Measurements from ENCODE around the gene CROCC. TPM values are rescaled to one million over a fixed set of nuclear protein-coding genes. Genes with fewer than 3 reads are reported as not detected.

Gene CROCC
- total and polyA plus RNA-seq, 4 donors, result 2.9 to 8.3 (median 5.1) TPM

DNA sequence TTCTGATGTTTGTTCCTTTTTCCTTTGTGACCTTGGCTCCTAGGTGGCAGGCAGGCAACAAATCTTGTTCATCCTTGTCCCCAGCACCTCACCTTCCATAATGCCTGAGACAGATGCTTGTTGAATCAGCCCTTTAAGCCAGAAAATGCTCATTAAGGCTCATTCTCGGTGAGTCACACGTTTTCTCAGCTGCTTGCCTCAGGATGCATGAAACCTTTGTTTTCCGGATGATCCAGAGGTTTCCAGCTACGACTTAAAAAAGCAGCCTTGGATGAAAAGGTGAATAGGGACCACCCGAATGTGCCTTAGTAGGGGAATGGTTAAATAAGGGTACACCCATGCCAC lies 94.6 kb downstream of the CROCC start:
- Histone ChIP-seq H3K27ac (ENCODE audit: low read depth in 1 of 2, low read length in 2 of 2) (no peak overlapping the region), H3K36me3 (ENCODE audit: control insufficient read depth in 4 of 4, insufficient read depth in 3 of 4, low read depth in 1 of 4, low read length in 3 of 4) (peaks cover 12 to 36% (median 27%) of the 10 kb centered on the region in 4 donors), H3K27me3 (ENCODE audit: control insufficient read depth in 4 of 4, insufficient read depth in 4 of 4, low read length in 3 of 4) (no peaks in the 10 kb centered on the region), H3K4me1 (ENCODE audit: control insufficient read depth in 4 of 4, insufficient read depth in 4 of 4, low read length in 3 of 4) (peaks cover under 1 to 9% (median 6%) of the 10 kb centered on the region in 4 donors), H3K9me3 (ENCODE audit: control insufficient read depth in 4 of 4, low read length in 3 of 4) (no peaks in the 10 kb centered on the region), H3K9ac (ENCODE audit: low read depth in 1 of 2, low read length in 2 of 2) (no peak overlapping the region), H3K4me3 (ENCODE audit: low read depth in 1 of 3, low read length in 3 of 3) (no peak overlapping the region)
- 88% methylated on average over 5 of the region's 5 CpGs for WGBS
- no peak for DNase-seq (ENCODE audit: low spot score)
- TF ChIP-seq, protein P1, sequence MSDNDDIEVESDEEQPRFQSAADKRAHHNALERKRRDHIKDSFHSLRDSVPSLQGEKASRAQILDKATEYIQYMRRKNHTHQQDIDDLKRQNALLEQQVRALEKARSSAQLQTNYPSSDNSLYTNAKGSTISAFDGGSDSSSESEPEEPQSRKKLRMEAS (IDR thresholded peaks at IDR 0.05), result no peak
- TF ChIP-seq HNF4A (conservative IDR thresholded peaks at IDR 0.05), result no peak
- TF ChIP-seq NR2F2 (IDR thresholded peaks at IDR 0.05), result no peak
- TF ChIP-seq, protein P2, sequence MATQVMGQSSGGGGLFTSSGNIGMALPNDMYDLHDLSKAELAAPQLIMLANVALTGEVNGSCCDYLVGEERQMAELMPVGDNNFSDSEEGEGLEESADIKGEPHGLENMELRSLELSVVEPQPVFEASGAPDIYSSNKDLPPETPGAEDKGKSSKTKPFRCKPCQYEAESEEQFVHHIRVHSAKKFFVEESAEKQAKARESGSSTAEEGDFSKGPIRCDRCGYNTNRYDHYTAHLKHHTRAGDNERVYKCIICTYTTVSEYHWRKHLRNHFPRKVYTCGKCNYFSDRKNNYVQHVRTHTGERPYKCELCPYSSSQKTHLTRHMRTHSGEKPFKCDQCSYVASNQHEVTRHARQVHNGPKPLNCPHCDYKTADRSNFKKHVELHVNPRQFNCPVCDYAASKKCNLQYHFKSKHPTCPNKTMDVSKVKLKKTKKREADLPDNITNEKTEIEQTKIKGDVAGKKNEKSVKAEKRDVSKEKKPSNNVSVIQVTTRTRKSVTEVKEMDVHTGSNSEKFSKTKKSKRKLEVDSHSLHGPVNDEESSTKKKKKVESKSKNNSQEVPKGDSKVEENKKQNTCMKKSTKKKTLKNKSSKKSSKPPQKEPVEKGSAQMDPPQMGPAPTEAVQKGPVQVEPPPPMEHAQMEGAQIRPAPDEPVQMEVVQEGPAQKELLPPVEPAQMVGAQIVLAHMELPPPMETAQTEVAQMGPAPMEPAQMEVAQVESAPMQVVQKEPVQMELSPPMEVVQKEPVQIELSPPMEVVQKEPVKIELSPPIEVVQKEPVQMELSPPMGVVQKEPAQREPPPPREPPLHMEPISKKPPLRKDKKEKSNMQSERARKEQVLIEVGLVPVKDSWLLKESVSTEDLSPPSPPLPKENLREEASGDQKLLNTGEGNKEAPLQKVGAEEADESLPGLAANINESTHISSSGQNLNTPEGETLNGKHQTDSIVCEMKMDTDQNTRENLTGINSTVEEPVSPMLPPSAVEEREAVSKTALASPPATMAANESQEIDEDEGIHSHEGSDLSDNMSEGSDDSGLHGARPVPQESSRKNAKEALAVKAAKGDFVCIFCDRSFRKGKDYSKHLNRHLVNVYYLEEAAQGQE (IDR thresholded peaks at IDR 0.05), result no peak
- TF ChIP-seq, protein P3, sequence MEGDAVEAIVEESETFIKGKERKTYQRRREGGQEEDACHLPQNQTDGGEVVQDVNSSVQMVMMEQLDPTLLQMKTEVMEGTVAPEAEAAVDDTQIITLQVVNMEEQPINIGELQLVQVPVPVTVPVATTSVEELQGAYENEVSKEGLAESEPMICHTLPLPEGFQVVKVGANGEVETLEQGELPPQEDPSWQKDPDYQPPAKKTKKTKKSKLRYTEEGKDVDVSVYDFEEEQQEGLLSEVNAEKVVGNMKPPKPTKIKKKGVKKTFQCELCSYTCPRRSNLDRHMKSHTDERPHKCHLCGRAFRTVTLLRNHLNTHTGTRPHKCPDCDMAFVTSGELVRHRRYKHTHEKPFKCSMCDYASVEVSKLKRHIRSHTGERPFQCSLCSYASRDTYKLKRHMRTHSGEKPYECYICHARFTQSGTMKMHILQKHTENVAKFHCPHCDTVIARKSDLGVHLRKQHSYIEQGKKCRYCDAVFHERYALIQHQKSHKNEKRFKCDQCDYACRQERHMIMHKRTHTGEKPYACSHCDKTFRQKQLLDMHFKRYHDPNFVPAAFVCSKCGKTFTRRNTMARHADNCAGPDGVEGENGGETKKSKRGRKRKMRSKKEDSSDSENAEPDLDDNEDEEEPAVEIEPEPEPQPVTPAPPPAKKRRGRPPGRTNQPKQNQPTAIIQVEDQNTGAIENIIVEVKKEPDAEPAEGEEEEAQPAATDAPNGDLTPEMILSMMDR (IDR thresholded peaks at IDR 0.05; ENCODE audit: low read depth, low read length, missing input control), result no peak
- TF ChIP-seq GABPA (IDR thresholded peaks at IDR 0.05 in 1 of 2, conservative IDR thresholded peaks at IDR 0.05 in 1 of 2), result no peak
- TF ChIP-seq, protein P4, sequence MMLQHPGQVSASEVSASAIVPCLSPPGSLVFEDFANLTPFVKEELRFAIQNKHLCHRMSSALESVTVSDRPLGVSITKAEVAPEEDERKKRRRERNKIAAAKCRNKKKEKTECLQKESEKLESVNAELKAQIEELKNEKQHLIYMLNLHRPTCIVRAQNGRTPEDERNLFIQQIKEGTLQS (IDR thresholded peaks at IDR 0.05), result no peak
- TF ChIP-seq FOXA2 (IDR thresholded peaks at IDR 0.05), result no peak
- TF ChIP-seq EGR1 (IDR thresholded peaks at IDR 0.05; ENCODE audit: low read depth in 2 of 2), result no peak
- TF ChIP-seq JUND (IDR thresholded peaks at IDR 0.05), result no peak
- TF ChIP-seq RXRA (IDR thresholded peaks at IDR 0.05), result no peak
- no peak for TF ChIP-seq YY1 (IDR thresholded peaks at IDR 0.05)
- TF ChIP-seq, protein P5, sequence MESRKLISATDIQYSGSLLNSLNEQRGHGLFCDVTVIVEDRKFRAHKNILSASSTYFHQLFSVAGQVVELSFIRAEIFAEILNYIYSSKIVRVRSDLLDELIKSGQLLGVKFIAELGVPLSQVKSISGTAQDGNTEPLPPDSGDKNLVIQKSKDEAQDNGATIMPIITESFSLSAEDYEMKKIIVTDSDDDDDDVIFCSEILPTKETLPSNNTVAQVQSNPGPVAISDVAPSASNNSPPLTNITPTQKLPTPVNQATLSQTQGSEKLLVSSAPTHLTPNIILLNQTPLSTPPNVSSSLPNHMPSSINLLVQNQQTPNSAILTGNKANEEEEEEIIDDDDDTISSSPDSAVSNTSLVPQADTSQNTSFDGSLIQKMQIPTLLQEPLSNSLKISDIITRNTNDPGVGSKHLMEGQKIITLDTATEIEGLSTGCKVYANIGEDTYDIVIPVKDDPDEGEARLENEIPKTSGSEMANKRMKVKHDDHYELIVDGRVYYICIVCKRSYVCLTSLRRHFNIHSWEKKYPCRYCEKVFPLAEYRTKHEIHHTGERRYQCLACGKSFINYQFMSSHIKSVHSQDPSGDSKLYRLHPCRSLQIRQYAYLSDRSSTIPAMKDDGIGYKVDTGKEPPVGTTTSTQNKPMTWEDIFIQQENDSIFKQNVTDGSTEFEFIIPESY (IDR thresholded peaks at IDR 0.05), result no peak

DNA sequence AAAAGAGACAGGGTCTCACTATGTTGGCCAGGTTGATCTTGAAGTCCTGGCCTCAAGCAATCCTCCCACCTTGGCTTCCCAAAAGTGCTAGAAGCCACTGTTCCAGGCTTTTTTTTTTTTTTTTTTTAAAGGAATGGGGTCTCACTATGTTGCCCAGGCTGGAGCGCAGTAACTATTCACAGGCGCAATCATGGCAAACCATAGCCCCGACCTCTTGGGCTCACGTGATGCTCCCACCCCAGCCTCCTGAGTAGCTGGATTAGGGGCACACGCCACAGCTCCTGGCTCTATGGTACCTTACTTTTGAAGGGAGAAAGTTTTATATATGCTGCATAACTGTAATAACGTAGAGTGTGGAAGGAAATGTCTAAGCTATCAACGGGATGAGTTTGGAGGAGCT lies 95.7 kb downstream of the CROCC start:
- Histone ChIP-seq H3K4me1 (ENCODE audit: control insufficient read depth in 4 of 4, insufficient read depth in 4 of 4, low read length in 3 of 4) (peaks cover 0 to under 1% (median 0%) of the 10 kb centered on the region in 4 donors), H3K4me3 (ENCODE audit: low read depth in 1 of 3, low read length in 3 of 3) (no peak overlapping the region), H3K36me3 (ENCODE audit: control insufficient read depth in 4 of 4, insufficient read depth in 3 of 4, low read depth in 1 of 4, low read length in 3 of 4) (peaks cover 18 to 47% (median 37%) of the 10 kb centered on the region in 4 donors), H3K27me3 (ENCODE audit: control insufficient read depth in 4 of 4, insufficient read depth in 4 of 4, low read length in 3 of 4) (no peaks in the 10 kb centered on the region), H3K9me3 (ENCODE audit: control insufficient read depth in 4 of 4, low read length in 3 of 4) (no peaks in the 10 kb centered on the region), H3K9ac (ENCODE audit: low read depth in 1 of 2, low read length in 2 of 2) (no peak overlapping the region), H3K27ac (ENCODE audit: low read depth in 1 of 2, low read length in 2 of 2) (no peak overlapping the region)
- DNase-seq (ENCODE audit: low spot score), result no peak
- 97% methylated on average over 7 of the region's 7 CpGs for WGBS
- TF ChIP-seq, protein P3 (IDR thresholded peaks at IDR 0.05; ENCODE audit: low read depth, low read length, missing input control), result no peak
- no peak for TF ChIP-seq HNF4G (IDR thresholded peaks at IDR 0.05)
- TF ChIP-seq FOXA2 (IDR thresholded peaks at IDR 0.05), result no peak
- TF ChIP-seq FOXA1 (IDR thresholded peaks at IDR 0.05), result no peak
- no peak for TF ChIP-seq NR2F2 (IDR thresholded peaks at IDR 0.05)
- no peak for TF ChIP-seq YY1 (IDR thresholded peaks at IDR 0.05)
- TF ChIP-seq, protein P1 (IDR thresholded peaks at IDR 0.05), result no peak
- no peak for TF ChIP-seq SP1 (IDR thresholded peaks at IDR 0.05)
- TF ChIP-seq GABPA (IDR thresholded peaks at IDR 0.05 in 1 of 2, conservative IDR thresholded peaks at IDR 0.05 in 1 of 2), result no peak
- TF ChIP-seq, protein P5 (IDR thresholded peaks at IDR 0.05), result no peak
- no peak for TF ChIP-seq RXRA (IDR thresholded peaks at IDR 0.05)
